Measurements from ENCODE around the gene SYNDIG1.

DNA sequence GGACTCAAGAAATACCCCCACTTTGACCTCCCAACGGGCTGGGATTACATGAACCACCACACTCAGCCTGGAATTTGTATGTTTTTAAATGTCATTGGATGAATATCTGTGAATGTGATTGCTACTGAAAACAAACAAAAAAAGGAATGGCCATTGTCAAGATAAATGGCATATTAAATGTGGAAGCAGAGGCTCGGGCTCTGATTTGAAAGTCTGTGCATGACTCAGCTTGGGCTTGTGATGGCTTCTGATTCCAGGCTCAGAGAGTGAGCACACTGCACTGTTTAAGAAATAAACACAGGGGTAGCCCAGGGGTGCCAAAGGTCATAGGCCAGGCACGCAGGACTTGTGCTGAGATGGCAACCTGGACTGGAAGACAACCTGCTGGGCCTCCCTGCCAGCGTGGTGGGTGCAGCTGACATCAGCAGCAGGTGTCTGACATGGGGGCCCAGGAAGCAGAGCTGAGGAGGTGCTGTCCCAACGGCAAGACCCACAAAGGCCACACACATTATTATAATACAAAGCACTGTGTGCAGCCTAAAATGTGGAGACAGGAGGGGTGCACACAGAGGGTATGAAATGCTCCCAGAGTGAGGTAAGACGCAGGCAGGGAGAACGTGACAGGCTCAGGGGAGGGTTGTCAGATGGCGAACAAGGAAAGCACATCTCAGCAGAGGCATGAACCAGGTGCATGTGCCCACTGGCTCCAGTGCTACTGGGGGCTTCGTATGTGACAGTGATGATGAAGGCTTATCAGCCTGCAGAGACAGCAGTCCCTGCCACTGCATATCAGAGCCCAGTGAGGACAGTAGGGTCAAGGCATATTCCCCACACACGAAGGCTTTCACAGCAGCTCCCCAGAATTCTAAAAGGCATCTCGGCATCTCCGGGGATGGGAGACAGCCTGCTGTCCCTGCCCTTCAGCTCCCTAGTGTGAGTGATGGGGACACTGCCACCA lies 169.4 kb downstream of the SYNDIG1 start:
- no peak for TF ChIP-seq BHLHE40 (IDR thresholded peaks at IDR 0.05; ENCODE audit: borderline replicate concordance)
- no peak for TF ChIP-seq CTBP1 (IDR thresholded peaks at IDR 0.05; ENCODE audit: borderline replicate concordance)
- no peak for TF ChIP-seq SUZ12 (IDR thresholded peaks at IDR 0.05)
- no peak for TF ChIP-seq FOXM1 (IDR thresholded peaks at IDR 0.05; ENCODE audit: borderline replicate concordance)
- TF ChIP-seq SP1 (IDR thresholded peaks at IDR 0.05): no peak
- no peak for TF ChIP-seq ZNF384 (IDR thresholded peaks at IDR 0.05)
- no peak for TF ChIP-seq ELF4 (IDR thresholded peaks at IDR 0.05)
- TF ChIP-seq FOXK2 (IDR thresholded peaks at IDR 0.05): no peak
- TF ChIP-seq, protein P1, sequence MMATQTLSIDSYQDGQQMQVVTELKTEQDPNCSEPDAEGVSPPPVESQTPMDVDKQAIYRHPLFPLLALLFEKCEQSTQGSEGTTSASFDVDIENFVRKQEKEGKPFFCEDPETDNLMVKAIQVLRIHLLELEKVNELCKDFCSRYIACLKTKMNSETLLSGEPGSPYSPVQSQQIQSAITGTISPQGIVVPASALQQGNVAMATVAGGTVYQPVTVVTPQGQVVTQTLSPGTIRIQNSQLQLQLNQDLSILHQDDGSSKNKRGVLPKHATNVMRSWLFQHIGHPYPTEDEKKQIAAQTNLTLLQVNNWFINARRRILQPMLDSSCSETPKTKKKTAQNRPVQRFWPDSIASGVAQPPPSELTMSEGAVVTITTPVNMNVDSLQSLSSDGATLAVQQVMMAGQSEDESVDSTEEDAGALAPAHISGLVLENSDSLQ (IDR thresholded peaks at IDR 0.05): no peak
- TF ChIP-seq L3MBTL2 (conservative IDR thresholded peaks at IDR 0.05): no peak
- TF ChIP-seq FOXA1 (IDR thresholded peaks at IDR 0.05): no peak
